Raji (cell line): ENCODE measurements around the gene EFNA5.

Experiments
- POLR2A ChIP-seq: IDR thresholded peaks from 2 replicates; pipeline ENCODE4 v1.6.1; 2011; ENCODE audit warnings: low read depth, low read length, control low read depth; ENCODE audit not compliant: insufficient read depth

Gene EFNA5

GRCh38 chr5:107604146-107604910 lies 66.4 kb downstream of the EFNA5 start:
- TF ChIP-seq POLR2A, result no peak

- no peak for TF ChIP-seq POLR2A
Observed at GRCh38 chr5:107603349-107603748, 67.4 kb downstream of the EFNA5 start.

GRCh38 chr5:107602896-107603295 lies 67.8 kb downstream of the EFNA5 start:
- no peak for TF ChIP-seq POLR2A

- no peak for TF ChIP-seq POLR2A
Observed at GRCh38 chr5:107601076-107601475, 69.7 kb downstream of the EFNA5 start.

- no peak for TF ChIP-seq POLR2A
Observed at GRCh38 chr5:107598958-107599357, 71.8 kb downstream of the EFNA5 start.

GRCh38 chr5:107597803-107598202 lies 72.9 kb downstream of the EFNA5 start:
- no peak for TF ChIP-seq POLR2A

GRCh38 chr5:107597247-107597646 lies 73.5 kb downstream of the EFNA5 start:
- TF ChIP-seq POLR2A, result no peak

GRCh38 chr5:107594253-107595045 lies 76.3 kb downstream of the EFNA5 start:
- no peak for TF ChIP-seq POLR2A

GRCh38 chr5:107593009-107593408 lies 77.7 kb downstream of the EFNA5 start:
- no peak for TF ChIP-seq POLR2A

GRCh38 chr5:107592515-107592914 lies 78.2 kb downstream of the EFNA5 start:
- TF ChIP-seq POLR2A, result no peak

- no peak for TF ChIP-seq POLR2A
Observed at GRCh38 chr5:107590686-107591085, 80.1 kb downstream of the EFNA5 start.

GRCh38 chr5:107589520-107590193 lies 81.1 kb downstream of the EFNA5 start:
- no peak for TF ChIP-seq POLR2A

- TF ChIP-seq POLR2A, result no peak
Observed at GRCh38 chr5:107582625-107583024, 88.1 kb downstream of the EFNA5 start.

GRCh38 chr5:107580889-107581820 lies 89.6 kb downstream of the EFNA5 start:
- no peak for TF ChIP-seq POLR2A
